ENCODE results near the gene LRRC55.

LRRC55 gene, protein sequence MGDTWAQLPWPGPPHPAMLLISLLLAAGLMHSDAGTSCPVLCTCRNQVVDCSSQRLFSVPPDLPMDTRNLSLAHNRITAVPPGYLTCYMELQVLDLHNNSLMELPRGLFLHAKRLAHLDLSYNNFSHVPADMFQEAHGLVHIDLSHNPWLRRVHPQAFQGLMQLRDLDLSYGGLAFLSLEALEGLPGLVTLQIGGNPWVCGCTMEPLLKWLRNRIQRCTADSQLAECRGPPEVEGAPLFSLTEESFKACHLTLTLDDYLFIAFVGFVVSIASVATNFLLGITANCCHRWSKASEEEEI

DNA sequence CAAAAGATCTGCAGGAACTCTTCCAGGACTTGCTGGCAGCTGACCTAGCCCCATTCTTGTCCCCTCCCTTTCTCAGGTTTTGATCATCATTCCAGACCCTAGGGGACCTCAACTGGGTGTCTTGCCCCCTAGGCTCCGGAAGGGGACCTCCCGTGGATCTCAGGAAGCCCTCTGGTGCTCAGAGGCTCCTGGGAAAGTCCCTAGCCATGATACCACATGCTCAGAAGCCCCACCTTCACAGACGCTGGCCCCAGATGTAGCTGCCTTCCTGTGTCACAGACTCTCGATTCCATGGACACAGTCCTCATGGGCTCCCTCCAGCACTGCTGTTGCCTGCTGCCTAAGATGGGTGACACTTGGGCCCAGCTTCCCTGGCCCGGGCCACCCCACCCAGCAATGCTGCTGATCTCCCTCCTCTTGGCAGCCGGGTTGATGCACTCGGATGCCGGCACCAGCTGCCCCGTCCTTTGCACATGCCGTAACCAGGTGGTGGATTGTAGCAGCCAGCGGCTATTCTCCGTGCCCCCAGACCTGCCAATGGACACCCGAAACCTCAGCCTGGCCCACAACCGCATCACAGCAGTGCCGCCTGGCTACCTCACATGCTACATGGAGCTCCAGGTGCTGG lies at the start of gene LRRC55:
Gene LRRC55, plus strand, starts transcription at position 276 of the 628 bp plus-strand sequence. Its CDS starts 70 bp downstream, at position 346.
- FAIRE-seq, result no peak

- FAIRE-seq, result no peak
Observed at GRCh38 chr11:57133366-57134038, 48.3 kb upstream of the LRRC55 start.

GRCh38 chr11:57134284-57134683 lies 47.5 kb upstream of the LRRC55 start:
- no peak for FAIRE-seq

DNA sequence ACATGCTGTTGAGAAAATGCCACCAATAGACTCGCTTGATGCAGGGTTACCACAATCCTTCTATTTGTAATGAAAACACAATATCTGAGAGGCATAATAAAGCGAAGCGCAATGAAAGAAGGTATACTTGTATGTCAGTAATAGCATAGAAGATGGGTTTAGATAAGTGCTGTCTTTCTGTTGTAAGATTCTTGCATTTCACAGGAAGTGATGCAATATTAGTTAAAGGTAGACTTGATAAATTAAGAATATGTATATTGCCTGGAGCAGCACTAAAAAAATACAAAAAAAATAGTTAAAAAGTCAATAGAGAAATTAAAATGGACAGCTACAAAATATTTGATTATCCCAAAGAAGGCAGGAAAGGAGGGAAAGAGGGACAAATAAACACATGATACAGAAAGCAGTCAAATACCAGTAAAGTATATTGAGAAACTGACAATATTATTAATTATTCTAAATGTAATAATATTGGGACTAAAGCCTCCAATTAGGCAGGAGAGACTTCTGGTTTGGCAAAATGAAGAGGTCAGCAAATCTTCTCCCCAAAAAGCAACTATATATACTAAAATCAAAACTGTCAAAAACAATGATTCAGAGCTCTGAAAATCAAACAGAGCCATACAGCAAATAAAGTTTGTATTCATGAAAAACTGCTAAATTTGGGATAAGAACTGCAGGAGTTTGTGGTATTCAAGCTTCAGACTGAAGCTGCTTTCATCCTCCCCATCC lies 46.6 kb upstream of the LRRC55 start:
- FAIRE-seq, result no peak

- FAIRE-seq, result no peak
Observed at GRCh38 chr11:57140568-57140967, 41.2 kb upstream of the LRRC55 start.

GRCh38 chr11:57143459-57143858 lies 38.3 kb upstream of the LRRC55 start:
- FAIRE-seq, result no peak

- no peak for FAIRE-seq
Observed at GRCh38 chr11:57144075-57144474, 37.7 kb upstream of the LRRC55 start.

DNA sequence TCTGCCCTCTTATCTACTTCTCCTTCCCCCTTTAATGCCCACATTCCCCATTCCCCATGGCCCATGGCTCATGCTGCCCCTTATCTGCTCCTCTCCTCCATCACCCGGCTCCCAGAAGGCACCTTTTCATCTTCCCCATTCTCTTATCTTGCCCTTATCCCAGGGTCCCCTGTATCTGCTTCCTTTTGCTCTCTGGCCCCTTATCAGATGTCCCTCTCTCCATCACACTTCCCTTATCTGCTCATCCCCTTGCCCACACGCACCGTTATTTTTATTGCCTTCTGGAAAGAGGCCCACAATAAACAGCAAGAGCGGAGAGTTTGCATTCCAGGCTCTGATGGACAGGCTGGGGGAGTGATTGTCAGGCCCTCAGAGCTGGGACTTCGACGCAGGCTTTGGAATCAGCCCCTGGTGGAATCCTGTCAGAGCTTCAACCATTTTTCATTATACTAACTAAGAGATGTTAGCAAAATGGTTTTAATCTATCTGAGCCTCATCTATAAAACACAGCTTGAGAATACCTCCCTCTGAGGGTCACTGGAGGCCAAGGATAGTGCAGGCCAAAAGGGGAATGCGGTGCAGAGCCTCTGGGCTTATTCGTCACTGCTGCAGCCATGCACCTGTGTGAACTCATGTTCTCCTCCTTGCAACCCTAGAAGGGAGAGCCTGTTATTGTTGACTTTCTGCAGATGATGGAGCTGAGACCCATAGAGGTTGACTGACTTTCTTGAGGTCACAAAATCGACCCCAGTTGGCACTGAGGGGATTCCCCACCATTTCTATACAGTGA lies 37.0 kb upstream of the LRRC55 start:
- FAIRE-seq, result no peak

DNA sequence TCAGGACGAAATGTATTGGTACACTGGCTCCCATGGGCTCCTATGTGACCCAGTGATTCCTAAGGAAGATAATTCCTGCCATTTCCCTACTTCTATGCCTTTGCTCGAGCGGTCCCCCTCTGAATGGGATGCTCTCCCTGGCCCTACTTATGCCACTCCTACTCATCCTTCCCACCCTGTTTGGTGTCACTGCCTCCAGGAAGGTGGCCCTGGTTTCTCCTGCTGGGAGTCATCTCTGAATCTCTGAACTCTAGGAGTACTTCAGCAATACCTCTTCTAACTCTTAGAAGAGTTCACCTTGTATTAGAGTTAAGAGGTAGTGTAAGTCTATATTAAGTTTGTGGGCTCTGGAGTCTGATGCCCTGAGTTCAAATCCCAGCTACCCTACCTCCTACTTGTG lies 35.5 kb upstream of the LRRC55 start:
- FAIRE-seq, result no peak

DNA sequence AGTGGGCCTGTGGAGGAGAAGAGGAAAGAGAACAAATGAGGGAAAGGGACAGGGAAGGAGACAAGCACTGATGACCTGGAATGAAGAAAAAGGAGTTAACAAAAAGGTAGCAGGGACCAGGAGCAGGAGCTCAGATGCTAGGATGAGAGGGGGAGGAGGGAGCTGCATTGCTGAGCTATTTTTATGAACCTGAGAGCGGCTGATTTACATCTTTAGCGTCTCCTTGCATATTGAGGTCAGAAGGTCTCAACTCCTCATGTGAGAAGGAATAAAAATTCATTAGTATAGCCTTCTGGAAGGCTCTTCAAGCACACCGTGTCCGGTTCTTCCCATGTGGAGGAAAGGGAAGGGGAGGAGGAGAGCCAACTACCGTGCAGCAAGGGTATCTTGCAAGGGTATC lies 33.1 kb upstream of the LRRC55 start:
- no peak for FAIRE-seq

DNA sequence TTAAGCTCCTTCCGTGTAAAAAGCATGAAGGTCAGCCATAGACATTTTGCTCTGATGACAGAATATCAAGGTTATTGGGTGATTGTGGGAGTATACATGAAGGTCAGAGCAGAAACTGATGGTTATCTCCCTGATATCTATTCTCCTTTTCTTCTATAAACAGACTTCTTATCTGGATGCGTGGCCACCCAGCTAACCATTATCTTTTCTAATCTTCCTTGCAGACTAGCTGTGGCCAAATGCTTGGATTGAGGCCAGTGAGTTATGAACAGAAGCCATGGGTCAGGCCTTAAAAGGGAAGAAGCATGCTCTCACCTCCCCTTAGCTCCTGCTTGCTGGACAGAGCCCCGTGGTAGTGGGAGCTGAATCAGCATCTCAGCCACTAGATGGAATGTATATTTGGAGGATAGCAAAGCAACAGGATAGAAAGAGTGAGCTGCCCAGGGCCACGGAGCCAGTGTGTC lies 31.3 kb upstream of the LRRC55 start:
- FAIRE-seq, result no peak

DNA sequence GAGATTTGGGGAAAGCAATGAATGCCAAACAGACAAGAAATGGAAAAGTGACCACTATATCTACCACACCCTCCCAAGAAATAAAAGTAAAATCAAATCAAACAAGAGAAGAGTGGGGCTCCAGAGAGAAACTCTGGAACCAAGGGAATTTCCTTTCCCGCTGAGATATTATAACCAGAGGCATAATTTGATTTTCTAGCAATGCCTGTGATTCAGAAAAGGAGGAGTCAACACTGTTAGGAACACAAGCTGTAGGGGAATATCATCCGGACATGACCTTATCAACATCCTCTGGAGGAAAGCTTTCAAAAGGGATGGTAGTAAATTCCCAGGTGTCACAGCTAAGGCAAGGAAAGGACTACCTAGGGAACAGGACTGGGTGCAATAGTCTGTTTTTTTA lies 29.6 kb upstream of the LRRC55 start:
- no peak for FAIRE-seq

DNA sequence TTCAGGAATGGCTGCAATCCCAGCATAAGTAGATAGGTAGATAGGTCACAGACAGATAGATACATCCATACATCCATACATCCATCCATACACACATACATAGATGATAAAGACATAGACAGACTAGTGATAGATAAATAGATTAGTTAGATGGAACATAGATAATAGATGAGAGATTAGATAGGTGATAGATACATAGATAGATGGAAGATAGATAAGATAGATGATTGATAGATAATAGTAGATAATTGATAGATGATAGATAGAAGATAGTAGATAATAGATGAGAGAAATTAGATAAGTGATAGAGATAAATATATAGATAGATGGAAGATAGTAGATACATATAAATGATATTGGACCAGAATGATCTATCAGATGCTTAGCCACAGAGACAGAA lies 28.3 kb upstream of the LRRC55 start:
- FAIRE-seq, result no peak

DNA sequence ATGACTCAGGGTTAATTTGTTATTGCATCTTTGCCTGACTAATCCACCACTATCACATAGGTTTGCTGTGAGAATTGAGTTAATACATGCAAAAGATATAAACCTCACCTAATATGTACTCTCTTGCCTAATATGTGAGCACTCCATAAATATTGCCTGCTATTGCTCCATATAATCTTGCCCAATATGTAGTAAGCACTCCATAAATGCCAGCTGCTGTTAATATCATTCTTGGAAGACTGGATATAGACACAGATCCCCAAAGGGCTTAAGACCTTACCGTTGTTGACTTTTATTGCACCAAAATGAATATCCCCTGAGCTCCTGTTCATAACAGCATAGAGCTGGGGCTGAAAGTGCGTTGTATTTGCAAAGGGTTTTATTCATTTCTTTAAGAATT lies 27.0 kb upstream of the LRRC55 start:
- FAIRE-seq, result no peak

GRCh38 chr11:57155400-57155799 lies 26.4 kb upstream of the LRRC55 start:
- no peak for FAIRE-seq

- no peak for FAIRE-seq
Observed at GRCh38 chr11:57155838-57156607, 25.7 kb upstream of the LRRC55 start.

DNA sequence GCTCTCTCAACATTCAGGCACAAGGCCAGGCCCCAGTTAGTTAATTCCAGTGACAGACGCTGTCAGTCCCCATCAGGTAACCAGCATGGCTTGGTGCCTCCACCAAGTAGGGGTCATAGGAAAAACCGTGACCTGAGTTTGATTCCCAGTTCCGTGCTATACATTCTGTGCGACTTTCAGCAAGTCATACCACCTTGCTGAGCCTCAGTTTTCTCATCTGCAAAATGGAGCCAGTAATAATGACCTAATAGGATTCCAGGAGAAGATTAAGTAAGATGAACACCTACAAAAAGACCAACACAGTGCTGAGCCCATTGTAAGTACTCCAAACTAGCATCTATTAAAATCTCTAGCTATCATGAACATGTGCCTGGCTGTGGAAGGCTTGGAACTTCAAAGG lies 24.8 kb upstream of the LRRC55 start:
- no peak for FAIRE-seq

DNA sequence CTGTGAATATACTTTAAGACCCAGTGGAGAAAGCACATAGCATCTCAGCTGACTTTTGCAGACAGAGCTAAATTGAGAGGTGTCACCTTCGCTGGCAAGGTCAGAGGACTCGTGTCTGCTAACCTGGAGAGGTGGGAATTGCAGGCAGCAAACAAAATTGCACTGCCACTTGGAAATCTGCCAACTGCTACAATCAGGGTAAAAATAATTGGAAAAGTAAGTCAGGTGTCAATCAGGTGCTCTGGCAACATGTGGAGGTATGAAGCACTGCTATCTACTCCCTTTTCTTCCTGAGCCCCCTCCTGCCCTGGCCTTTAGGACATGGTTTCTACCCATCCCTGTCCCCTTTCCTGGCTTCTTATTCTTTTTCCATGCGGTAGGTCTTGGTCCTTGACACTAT lies 24.1 kb upstream of the LRRC55 start:
- no peak for FAIRE-seq

DNA sequence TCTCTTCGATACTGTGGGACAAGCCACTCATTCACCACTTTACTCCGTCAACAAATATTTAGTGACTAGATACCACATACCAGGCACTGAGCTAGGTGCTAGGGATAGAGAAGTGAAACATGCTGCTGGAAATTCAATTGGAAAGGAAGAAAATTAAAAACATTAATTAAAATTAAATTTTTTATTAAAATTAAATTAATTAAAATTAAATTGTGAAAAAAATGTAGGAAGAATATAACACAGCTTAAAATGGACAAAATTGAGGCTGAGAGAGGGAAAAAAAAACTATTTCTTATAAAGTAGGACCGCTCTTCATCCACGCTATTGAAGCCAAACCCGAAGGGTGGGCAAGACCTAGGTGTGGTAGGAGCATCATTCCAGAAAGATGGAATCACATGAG lies 23.6 kb upstream of the LRRC55 start:
- no peak for FAIRE-seq

- FAIRE-seq, result no peak
Observed at GRCh38 chr11:57158599-57158998, 23.2 kb upstream of the LRRC55 start.

GRCh38 chr11:57160665-57161064 lies 21.1 kb upstream of the LRRC55 start:
- FAIRE-seq, result no peak

DNA sequence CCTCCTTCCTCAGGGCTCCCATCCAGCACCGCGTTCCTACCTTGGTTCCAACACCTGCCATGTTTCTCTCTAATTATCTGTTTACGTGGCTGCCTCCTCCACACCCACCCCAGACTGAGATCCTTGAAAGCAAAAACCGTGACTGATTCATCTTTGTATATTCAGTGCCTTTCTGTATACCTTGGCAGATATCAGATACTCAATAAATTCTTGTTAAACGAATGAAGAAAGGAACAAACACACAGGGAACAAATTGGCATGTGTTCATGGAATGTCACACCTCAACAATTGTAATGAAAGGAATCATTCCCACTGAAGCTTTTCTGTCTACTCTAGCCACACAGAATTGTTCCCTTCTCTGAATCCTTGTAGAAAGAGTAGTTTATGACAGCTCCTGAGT lies 20.4 kb upstream of the LRRC55 start:
- FAIRE-seq, result no peak

All from A204.1 (cell line).